Right atrium auricular region (tissue), 2 donors: ENCODE results near the gene ARMC9. TPM values are rescaled to one million over a fixed set of nuclear protein-coding genes. Genes with fewer than 3 reads are reported as not detected.
A peak's percentile ranks its signal among the peaks of the same experiment; 100 is the strongest.
"Not testable (repeated sequence)": the region's sequence is repeated elsewhere in the genome, so short reads cannot be mapped to it uniquely, and the experiment has no call there.

Experiments
- DNase-seq: peaks from one replicate; pipeline ENCODE4 v3.0.0-alpha.2; 2019; ENCODE audit warnings: low spot score
- H3K27ac ChIP-seq, 2 donors: fragments of 200-600 bp; sonication (generic); 1 replicate in 1 of 2; 2 replicates in 1 of 2; pipeline ENCODE4 v1.5.1; 2016 to 2019
- H3K27me3 ChIP-seq, 2 donors: fragments of 200-600 bp; sonication (generic); one replicate each; pipeline versions ENCODE4 v1.5.1 to v1.6.0; 2017 to 2019
- H3K36me3 ChIP-seq: fragments of 200-600 bp; sonication (generic); one replicate; pipeline ENCODE4 v1.5.1; 2016
- H3K4me1 ChIP-seq, 2 donors: fragments of 200-600 bp; sonication (generic); one replicate each; pipeline versions ENCODE4 v1.5.1 to v1.6.0; 2017 to 2019
- H3K4me3 ChIP-seq, 2 donors: fragments of 200-600 bp; sonication (generic); 1 replicate in 1 of 2; 2 replicates in 1 of 2; pipeline ENCODE4 v1.5.1; 2017 to 2019; ENCODE audit warnings: mild to moderate bottlenecking in 1 of 2, moderate library complexity in 1 of 2
- H3K9me3 ChIP-seq, 2 donors: fragments of 200-600 bp; sonication (generic); one replicate each; pipeline ENCODE4 v1.5.1; 2019
- CTCF ChIP-seq, 2 donors: fragments of 200-600 bp; sonication (generic); IDR thresholded peaks; one replicate each; pipeline ENCODE4 v1.5.1; 2019; ENCODE audit warnings: antibody characterized with exemption in 2 of 2
- total RNA-seq, 2 donors: library from RNA; depleted of rRNA; stranded (reverse); fragments of >200 nt; gene quantifications; one replicate each; pipeline ENCODE4 v1.1.0, GENCODE V29; 2016

ARMC9 gene
- total RNA-seq, 2 donors from 2014 or later: 2.0 to 2.9 TPM

DNA sequence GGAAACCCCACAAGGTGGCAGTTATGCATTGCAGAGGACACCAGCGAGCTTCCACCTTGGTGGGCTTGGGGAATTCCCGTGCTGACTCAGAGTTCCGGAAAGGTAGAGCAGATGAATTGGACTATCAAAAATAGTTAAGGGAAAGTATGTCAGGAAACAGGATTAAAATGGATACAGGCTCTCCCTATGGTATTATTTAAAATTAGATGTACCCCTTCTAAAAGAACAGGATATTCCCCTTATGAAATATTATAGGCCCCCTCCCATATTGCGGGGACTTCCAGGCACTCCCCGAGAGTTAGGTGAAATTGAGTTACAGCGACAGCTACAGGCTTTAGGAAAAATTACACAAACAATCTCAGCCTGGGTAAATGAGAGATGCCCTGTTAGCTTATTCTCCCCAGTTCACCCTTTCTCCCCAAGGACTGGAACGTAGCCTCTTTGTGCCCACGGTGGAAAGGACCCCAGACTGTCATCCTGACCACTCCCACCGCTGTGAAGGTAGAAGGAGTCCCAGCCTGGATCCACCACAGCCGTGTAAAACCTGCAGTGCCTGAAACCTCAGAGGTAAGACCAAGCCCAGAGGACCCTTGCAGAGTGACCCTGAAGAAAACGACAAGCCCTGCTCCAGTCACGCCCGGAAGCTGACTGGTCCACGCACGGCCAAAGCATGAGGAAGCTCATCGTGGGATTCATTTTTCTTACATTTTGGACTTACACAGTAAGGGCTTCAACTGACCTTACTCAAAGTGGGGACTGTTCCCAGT is 207.4 kb downstream of the ARMC9 start:
- TF ChIP-seq CTCF (IDR thresholded peaks at IDR 0.05): peak; percentile 49 to 67
- not testable (repeated sequence) for H3K9me3 ChIP-seq, H3K27me3 ChIP-seq, DNase-seq, H3K4me3 ChIP-seq, H3K36me3 ChIP-seq, H3K27ac ChIP-seq
- peaks cover 0 to 22% of the 10 kb centered on the region in 2 donors for H3K4me1 ChIP-seq

- peaks cover 0 to 31% of the 10 kb centered on the region in 2 donors for H3K4me1 ChIP-seq
- not testable (repeated sequence) for H3K9me3 ChIP-seq, H3K27ac ChIP-seq, H3K36me3 ChIP-seq, DNase-seq, H3K4me3 ChIP-seq, H3K27me3 ChIP-seq
Observed at GRCh38 chr2:231407686-231408085, 209.3 kb downstream of the ARMC9 start.

- H3K4me3 ChIP-seq, DNase-seq, H3K27ac ChIP-seq, H3K27me3 ChIP-seq, H3K9me3 ChIP-seq, H3K36me3 ChIP-seq: not testable (repeated sequence)
- H3K4me1 ChIP-seq: peaks cover 0 to 27% of the 10 kb centered on the region in 2 donors
Observed at GRCh38 chr2:231408304-231408703, 209.9 kb downstream of the ARMC9 start.

DNA sequence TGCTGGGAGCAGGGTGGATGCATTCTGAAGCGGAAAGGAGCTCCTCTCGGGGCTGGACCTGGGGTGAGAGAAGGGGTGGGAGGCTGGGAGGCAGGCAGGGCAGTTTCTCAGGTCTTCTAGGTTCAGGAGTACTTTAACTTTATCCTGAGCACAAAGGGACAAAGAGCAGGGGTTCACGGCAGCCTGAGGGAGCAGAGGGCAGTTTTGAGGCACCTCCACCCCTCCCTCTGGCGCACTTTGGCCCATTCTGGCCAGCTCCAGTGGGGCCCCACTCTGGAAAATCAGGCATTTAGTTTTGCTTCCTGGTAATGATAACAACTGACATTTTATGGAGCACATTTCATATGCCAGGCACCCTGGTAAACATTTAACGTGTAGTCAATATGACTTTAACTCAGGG is 211.3 kb downstream of the ARMC9 start:
- Histone ChIP-seq H3K27ac (no peak overlapping the region), H3K9me3 (peaks cover 0 to 5% of the 10 kb centered on the region in 2 donors), H3K4me3 (no peak overlapping the region), H3K4me1 (peaks cover 0 to 18% of the 10 kb centered on the region in 2 donors), H3K27me3 (no peaks in the 10 kb centered on the region), H3K36me3 (no peaks in the 10 kb centered on the region)
- no peak for DNase-seq
- TF ChIP-seq CTCF (IDR thresholded peaks at IDR 0.05): no peak

- no peak for DNase-seq
- TF ChIP-seq CTCF (IDR thresholded peaks at IDR 0.05): no peak
Observed at GRCh38 chr2:231410293-231411004, 212.0 kb downstream of the ARMC9 start.

GRCh38 chr2:231411237-231411636 is 212.8 kb downstream of the ARMC9 start:
- peaks cover 0 to 5% of the 10 kb centered on the region in 2 donors for H3K9me3 ChIP-seq
- TF ChIP-seq CTCF (IDR thresholded peaks at IDR 0.05): no peak
- H3K27me3 ChIP-seq: no peaks in the 10 kb centered on the region
- no peak overlapping the region for H3K4me3 ChIP-seq
- H3K36me3 ChIP-seq: no peaks in the 10 kb centered on the region
- H3K27ac ChIP-seq: no peak overlapping the region
- H3K4me1 ChIP-seq: peaks cover 0 to 11% of the 10 kb centered on the region in 2 donors
- no peak for DNase-seq

More at GRCh38 chr2:231410293-231411004, 212.0 kb downstream of the ARMC9 start:
- Histone ChIP-seq H3K9me3 (peaks cover 0 to 5% of the 10 kb centered on the region in 2 donors), H3K4me1 (peaks cover 0 to 18% of the 10 kb centered on the region in 2 donors), H3K4me3 (no peak overlapping the region), H3K27me3 (no peaks in the 10 kb centered on the region), H3K36me3 (no peaks in the 10 kb centered on the region), H3K27ac (no peak overlapping the region)
